H9 (cell line): ENCODE measurements around the gene DYRK1A. TPM values are rescaled to one million over a fixed set of nuclear protein-coding genes. Genes with fewer than 3 reads are reported as not detected.

Experiments
- DNase-seq: peaks from one replicate; pipeline ENCODE4 v3.0.0-alpha.2; 2017
- H2AFZ ChIP-seq: one replicate; pipeline ENCODE4 v1.6.1; 2013; ENCODE audit warnings: mild to moderate bottlenecking, low read length, control low read depth, moderate library complexity
- H2AK5ac ChIP-seq: 2 replicates; pipeline ENCODE4 v1.6.1; 2013; ENCODE audit warnings: low read length, control low read depth, mixed read lengths; ENCODE audit not compliant: insufficient read length
- H2BK120ac ChIP-seq: one replicate; pipeline ENCODE4 v1.6.1; 2013; ENCODE audit warnings: low read depth, mild to moderate bottlenecking, low read length, control low read depth, inconsistent platforms; ENCODE audit not compliant: poor library complexity, severe bottlenecking
- H2BK12ac ChIP-seq: 2 replicates; pipeline ENCODE4 v1.6.1; 2013; ENCODE audit warnings: low read length, control low read depth, mixed read lengths, low read depth; ENCODE audit not compliant: insufficient read length
- H2BK15ac ChIP-seq: 2 replicates; pipeline ENCODE4 v1.6.1; 2013; ENCODE audit warnings: low read depth, low read length, control low read depth
- H2BK20ac ChIP-seq: one replicate; pipeline ENCODE4 v1.6.1; 2013; ENCODE audit warnings: low read depth, mild to moderate bottlenecking, low read length, control low read depth, inconsistent platforms; ENCODE audit not compliant: poor library complexity, severe bottlenecking
- H2BK5ac ChIP-seq: 2 replicates; pipeline ENCODE4 v1.6.1; 2013; ENCODE audit warnings: low read length, control low read depth, mixed read lengths; ENCODE audit not compliant: insufficient read length
- H3K14ac ChIP-seq: 2 replicates; pipeline ENCODE4 v1.6.1; 2013; ENCODE audit warnings: low read length, control low read depth; ENCODE audit not compliant: insufficient read depth
- H3K18ac ChIP-seq: 2 replicates; pipeline ENCODE4 v1.6.1; 2013; ENCODE audit warnings: low read depth, mild to moderate bottlenecking, mixed read lengths, low read length, control low read depth; ENCODE audit not compliant: insufficient read length
- H3K23ac ChIP-seq: 2 replicates; pipeline ENCODE4 v1.6.1; 2013; ENCODE audit warnings: low read length, control low read depth, mixed read lengths, low read depth; ENCODE audit not compliant: insufficient read length
- H3K23me2 ChIP-seq: 2 replicates; pipeline ENCODE4 v1.6.1; 2013; ENCODE audit warnings: low read depth, mild to moderate bottlenecking, mixed read lengths, low read length, control low read depth; ENCODE audit not compliant: insufficient read length, poor library complexity, severe bottlenecking
- H3K27ac ChIP-seq: 2 replicates; pipeline ENCODE4 v1.5.1; 2013; ENCODE audit warnings: low read length, control low read depth, mixed read lengths, low read depth; ENCODE audit not compliant: insufficient read length
- H3K27me3 ChIP-seq: 2 replicates; pipeline ENCODE4 v1.6.1; 2013; ENCODE audit warnings: low read length, control low read depth, inconsistent platforms; ENCODE audit not compliant: insufficient read depth
- H3K4ac ChIP-seq: 2 replicates; pipeline ENCODE4 v1.6.1; 2013; ENCODE audit warnings: low read depth, mild to moderate bottlenecking, control low read depth, inconsistent platforms, low read length, moderate library complexity
- H3K4me1 ChIP-seq: 2 replicates; pipeline ENCODE4 v1.6.1; 2013; ENCODE audit warnings: low read length, control low read depth, inconsistent platforms; ENCODE audit not compliant: insufficient read depth
- H3K4me2 ChIP-seq: 2 replicates; pipeline ENCODE4 v1.6.1; 2013; ENCODE audit warnings: low read length, control low read depth, mixed read lengths; ENCODE audit not compliant: insufficient read length, insufficient read depth
- H3K56ac ChIP-seq: 2 replicates; pipeline ENCODE4 v1.6.1; 2013; ENCODE audit warnings: low read depth, mild to moderate bottlenecking, mixed read lengths, low read length, control low read depth; ENCODE audit not compliant: insufficient read length
- H3K79me1 ChIP-seq: 2 replicates; pipeline ENCODE4 v1.6.1; 2013; ENCODE audit warnings: low read depth, mild to moderate bottlenecking, moderate library complexity, low read length, control low read depth, inconsistent platforms; ENCODE audit not compliant: insufficient read depth, poor library complexity, severe bottlenecking
- H3K79me2 ChIP-seq: 2 replicates; pipeline ENCODE4 v1.6.1; 2013; ENCODE audit warnings: low read length, control low read depth, inconsistent platforms; ENCODE audit not compliant: insufficient read depth
- H3K9ac ChIP-seq: 2 replicates; pipeline ENCODE4 v1.6.1; 2013; ENCODE audit warnings: low read length, control low read depth, mixed read lengths; ENCODE audit not compliant: insufficient read length; ENCODE audit errors: extremely low read depth
- H3K9me3 ChIP-seq: one replicate; pipeline ENCODE4 v1.6.1; 2013; ENCODE audit warnings: low read depth, low read length, inconsistent platforms; ENCODE audit not compliant: control insufficient read depth
- H3T11ph ChIP-seq: one replicate; pipeline ENCODE4 v1.6.1; 2013; ENCODE audit warnings: mild to moderate bottlenecking, low read length, control low read depth, inconsistent platforms
- H4K20me1 ChIP-seq: one replicate; pipeline ENCODE4 v1.6.1; 2013; ENCODE audit not compliant: control insufficient read depth, insufficient read length, insufficient read depth
- H4K5ac ChIP-seq: 2 replicates; pipeline ENCODE4 v1.6.1; 2013; ENCODE audit warnings: low read depth, mild to moderate bottlenecking, mixed read lengths, low read length, control low read depth; ENCODE audit not compliant: insufficient read length
- H4K8ac ChIP-seq: replicated peaks from 2 replicates; pipeline ENCODE4 v1.6.1; 2013; ENCODE audit warnings: low read length, control low read depth, mixed read lengths, low read depth; ENCODE audit not compliant: insufficient read length
- H4K91ac ChIP-seq: 2 replicates; pipeline ENCODE4 v1.6.1; 2013; ENCODE audit warnings: low read depth, mild to moderate bottlenecking, moderate library complexity, mixed read lengths, low read length, control low read depth; ENCODE audit not compliant: insufficient read length
- H3K27ac Mint-ChIP-seq, 3 experiments: 2 replicates in 2 of 3; 3 replicates in 1 of 3; pipeline ENCODE4 v1.8.0; 2020 to 2021; ENCODE audit warnings: mixed read lengths in 3 of 3, mild to moderate bottlenecking in 1 of 3, moderate library complexity in 1 of 3
- H3K27me3 Mint-ChIP-seq: 2 replicates; pipeline ENCODE4 v1.8.0; 2021; ENCODE audit warnings: low read depth, mild to moderate bottlenecking, moderate library complexity, mixed read lengths
- H3K36me3 Mint-ChIP-seq, 3 experiments: 2 replicates in 2 of 3; 3 replicates in 1 of 3; pipeline ENCODE4 v1.8.0; 2020 to 2021; ENCODE audit warnings: low read depth in 3 of 3, mixed read lengths in 3 of 3; ENCODE audit not compliant: insufficient read depth in 1 of 3
- H3K4me1 Mint-ChIP-seq, 2 experiments: 2 replicates each; pipeline ENCODE4 v1.8.0; 2020; ENCODE audit warnings: mixed read lengths in 2 of 2
- H3K4me3 Mint-ChIP-seq, 2 experiments: 2 replicates in 1 of 2; 3 replicates in 1 of 2; pipeline ENCODE4 v1.8.0; 2020 to 2021; ENCODE audit warnings: mild to moderate bottlenecking in 2 of 2, mixed read lengths in 2 of 2, moderate library complexity in 1 of 2
- H3K9me3 Mint-ChIP-seq, 2 experiments: 2 replicates in 1 of 2; 3 replicates in 1 of 2; pipeline ENCODE4 v1.8.0; 2020; ENCODE audit warnings: mild to moderate bottlenecking in 2 of 2, mixed read lengths in 2 of 2, moderate library complexity in 1 of 2
- CTCF ChIP-seq: fragments of 200-600 bp; sonication (generic); conservative IDR thresholded peaks from 3 replicates; pipeline ENCODE4 v1.8.0; 2021; ENCODE audit warnings: antibody characterized with exemption, mild to moderate bottlenecking
- WGBS: extraction: QIAGEN DNeasy Blood & Tissue Kit; methylation state at CpG from one replicate; pipeline ENCODE4 v1.1.7; 2013; ENCODE audit warnings: missing lambda C conversion rate, low lambda C conversion rate, mixed read lengths; ENCODE audit not compliant: insufficient read length; ENCODE audit errors: extremely low coverage; 5-methylcytosine and 5-hydroxymethylcytosine counted together
- total RNA-seq: library from RNA; stranded (reverse); gene quantifications from 2 replicates; pipeline ENCODE4 v1.2.1, GENCODE V29; 2021

Gene DYRK1A
- total RNA-seq, 1 experiment from 2014 or later, result 73.6 TPM

DNA sequence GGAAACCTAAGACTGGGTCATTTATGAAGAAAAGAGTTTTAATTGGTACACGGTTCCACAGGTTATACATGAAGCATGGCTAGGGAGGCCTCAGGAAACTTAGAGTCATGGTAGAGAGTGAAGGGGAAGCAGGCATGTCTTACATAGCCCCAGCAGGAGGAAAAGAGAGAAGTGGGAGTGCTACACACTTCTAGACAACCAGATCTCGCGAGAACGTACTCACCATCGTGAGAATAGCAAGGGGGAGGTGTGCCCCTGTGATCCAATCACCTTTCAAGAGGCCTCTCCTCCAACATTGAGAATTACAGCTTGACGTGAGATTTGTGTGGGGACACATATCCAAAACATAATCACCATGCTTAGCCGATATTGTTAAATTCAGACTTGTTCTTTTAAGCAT, 62.8 kb downstream of the DYRK1A start:
- Histone ChIP-seq H4K91ac (no peak overlapping the region), H3K27ac (no peak overlapping the region), H3K14ac (no peak overlapping the region), H3K23me2 (no peaks in the 10 kb centered on the region), H3K79me2 (peaks cover 19% of the 10 kb centered on the region; the same call in 1 of the 2 replicates), H4K20me1 (no peaks in the 10 kb centered on the region), H2BK5ac (no peak overlapping the region), H2BK15ac (no peak overlapping the region), H3K4ac (no peak overlapping the region), H3K27me3 (no peaks in the 10 kb centered on the region), H3T11ph (no peak overlapping the region), H4K8ac (no peak overlapping the region), H2AK5ac (no peak overlapping the region), H3K4me1 (peaks cover 7% of the 10 kb centered on the region; the same call in 1 of the 2 replicates), H4K5ac (no peak overlapping the region), H2BK20ac (no peak overlapping the region), H2BK120ac (no peak overlapping the region), H3K23ac (no peak overlapping the region), H3K9me3 (no peaks in the 10 kb centered on the region), H3K79me1 (peaks cover 3% of the 10 kb centered on the region), H2AFZ (no peak overlapping the region), H2BK12ac (no peak overlapping the region), H3K4me2 (no peak overlapping the region), H3K18ac (no peak overlapping the region), H3K9ac (no peak overlapping the region), H3K56ac (no peak overlapping the region)
- no peak for TF ChIP-seq CTCF
- H3K4me3 Mint-ChIP-seq, result no peak overlapping the region
- H3K4me1 Mint-ChIP-seq, result peaks cover 37 to 47% of the 10 kb centered on the region in 2 experiments
- no peaks in the 10 kb centered on the region for H3K27me3 Mint-ChIP-seq
- H3K27ac Mint-ChIP-seq, result peak overlapping the region in 1 of 3 experiments; percentile 33; a peak in 2 of 7 replicates
- no peak for DNase-seq
- H3K9me3 Mint-ChIP-seq, result peaks cover 5 to 9% of the 10 kb centered on the region in 2 experiments; a peak in 4 of 5 replicates
- WGBS, result no CpG with 5 or more reads among the region's 7 CpGs
- peaks cover 10 to 24% (median 20%) of the 10 kb centered on the region in 3 experiments for H3K36me3 Mint-ChIP-seq
